ENCODE results near the gene KRTAP10-12. TPM values are rescaled to one million over a fixed set of nuclear protein-coding genes. Genes with fewer than 3 reads are reported as not detected.

Gene KRTAP10-12
- total RNA-seq, 1 experiment from 2014 or later, result not detected

GRCh38 chr21:44691686-44692085 lies 5.3 kb upstream of the KRTAP10-12 start:
- Mint-ChIP-seq H3K9me3 (ENCODE audit: unreplicated experiment) (peaks cover 24% of the 10 kb centered on the region), H3K36me3 (ENCODE audit: insufficient read depth, unreplicated experiment) (no peaks in the 10 kb centered on the region), H3K4me3 (ENCODE audit: unreplicated experiment) (no peak overlapping the region), H3K27me3 (ENCODE audit: insufficient read depth, unreplicated experiment) (peaks cover 9% of the 10 kb centered on the region), H3K4me1 (ENCODE audit: low read depth, unreplicated experiment) (no peaks in the 10 kb centered on the region), H3K27ac (ENCODE audit: unreplicated experiment) (no peak overlapping the region)
- Histone ChIP-seq H3K9me3 (peaks cover 8% of the 10 kb centered on the region), H3K4me1 (no peaks in the 10 kb centered on the region), H3K4me3 (ENCODE audit: low read depth, low read length) (no peak overlapping the region), H3K27me3 (replicated peaks; ENCODE audit: control insufficient read depth, insufficient read depth, low read length) (no peaks in the 10 kb centered on the region), H3K36me3 (ENCODE audit: control insufficient read depth, insufficient read depth, low read length) (no peaks in the 10 kb centered on the region)
- DNase-seq, result no peak
- ChIA-PET POLR2A (no interaction called here), CTCF (no interaction called here)
- intact Hi-C loops (cut with micrococcal nuclease; ENCODE audit: unreplicated experiment), result no loop called here
- TF ChIP-seq, protein P1, sequence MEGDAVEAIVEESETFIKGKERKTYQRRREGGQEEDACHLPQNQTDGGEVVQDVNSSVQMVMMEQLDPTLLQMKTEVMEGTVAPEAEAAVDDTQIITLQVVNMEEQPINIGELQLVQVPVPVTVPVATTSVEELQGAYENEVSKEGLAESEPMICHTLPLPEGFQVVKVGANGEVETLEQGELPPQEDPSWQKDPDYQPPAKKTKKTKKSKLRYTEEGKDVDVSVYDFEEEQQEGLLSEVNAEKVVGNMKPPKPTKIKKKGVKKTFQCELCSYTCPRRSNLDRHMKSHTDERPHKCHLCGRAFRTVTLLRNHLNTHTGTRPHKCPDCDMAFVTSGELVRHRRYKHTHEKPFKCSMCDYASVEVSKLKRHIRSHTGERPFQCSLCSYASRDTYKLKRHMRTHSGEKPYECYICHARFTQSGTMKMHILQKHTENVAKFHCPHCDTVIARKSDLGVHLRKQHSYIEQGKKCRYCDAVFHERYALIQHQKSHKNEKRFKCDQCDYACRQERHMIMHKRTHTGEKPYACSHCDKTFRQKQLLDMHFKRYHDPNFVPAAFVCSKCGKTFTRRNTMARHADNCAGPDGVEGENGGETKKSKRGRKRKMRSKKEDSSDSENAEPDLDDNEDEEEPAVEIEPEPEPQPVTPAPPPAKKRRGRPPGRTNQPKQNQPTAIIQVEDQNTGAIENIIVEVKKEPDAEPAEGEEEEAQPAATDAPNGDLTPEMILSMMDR (IDR thresholded peaks at IDR 0.05; ENCODE audit: insufficient read depth in 1 of 2, low read depth in 1 of 2, low read length in 1 of 2, severe bottlenecking in 1 of 2, unreplicated experiment in 1 of 2), result no peak
- BruUV-seq (replicated peaks), result no TSS peak

DNA sequence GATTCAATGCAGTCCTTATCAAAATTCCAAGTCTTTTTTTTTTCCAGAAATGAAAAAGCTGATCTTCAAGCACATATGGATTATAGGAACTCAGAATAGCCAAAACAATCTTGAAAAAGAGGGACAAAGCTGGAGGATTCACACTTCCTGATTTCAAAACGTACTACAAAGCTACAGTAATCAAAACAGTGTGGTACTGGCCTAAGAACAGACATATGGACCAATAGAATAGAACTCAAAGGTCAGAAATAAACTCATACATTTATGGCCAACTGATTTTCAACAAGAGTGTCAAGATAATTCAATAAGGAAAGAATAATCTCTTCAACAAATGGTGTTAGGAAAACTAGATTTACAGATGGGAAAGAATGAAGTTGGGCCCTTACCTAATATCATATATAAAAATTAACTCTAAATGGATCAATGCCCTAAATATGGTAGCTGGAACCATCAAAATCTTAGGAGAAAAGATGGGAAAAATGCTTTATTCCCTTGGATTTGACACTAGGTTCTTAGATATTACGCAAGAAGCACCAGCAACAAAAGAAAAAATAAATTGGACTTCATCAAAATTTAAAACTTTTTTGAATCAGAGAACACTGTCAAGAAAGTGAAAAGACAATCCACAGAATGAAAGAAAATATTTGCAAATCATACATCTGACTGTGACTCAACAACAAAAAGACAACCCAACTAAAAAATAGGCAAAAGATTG lies 4.0 kb upstream of the KRTAP10-12 start:
- Mint-ChIP-seq H3K4me3 (ENCODE audit: unreplicated experiment) (no peak overlapping the region), H3K4me1 (ENCODE audit: low read depth, unreplicated experiment) (peaks cover 8% of the 10 kb centered on the region), H3K27ac (ENCODE audit: unreplicated experiment) (no peak overlapping the region), H3K9me3 (ENCODE audit: unreplicated experiment) (peaks cover 24% of the 10 kb centered on the region), H3K27me3 (ENCODE audit: insufficient read depth, unreplicated experiment) (peaks cover 8% of the 10 kb centered on the region), H3K36me3 (ENCODE audit: insufficient read depth, unreplicated experiment) (no peaks in the 10 kb centered on the region)
- DNase-seq, result no peak
- BruUV-seq (replicated peaks), result no TSS peak
- TF ChIP-seq, protein P1 (IDR thresholded peaks at IDR 0.05; ENCODE audit: insufficient read depth in 1 of 2, low read depth in 1 of 2, low read length in 1 of 2, severe bottlenecking in 1 of 2, unreplicated experiment in 1 of 2), result no peak
- CTCF ChIA-PET, result no interaction called here
- no peaks in the 10 kb centered on the region for H3K36me3 ChIP-seq (ENCODE audit: control insufficient read depth, insufficient read depth, low read length)
- peaks cover 8% of the 10 kb centered on the region for H3K9me3 ChIP-seq
- POLR2A ChIA-PET, result interaction anchor here (0.6 kb wide), 1 partner anchor 9 kb away, joined by 3 read pairs; no protein-coding TSS in a partner anchor
- H3K4me1 ChIP-seq, result peaks cover 3% of the 10 kb centered on the region; the same call in 1 of the 2 replicates
- H3K4me3 ChIP-seq (ENCODE audit: low read depth, low read length), result no peak overlapping the region
- intact Hi-C loops (cut with micrococcal nuclease; ENCODE audit: unreplicated experiment), result no loop called here
- H3K27me3 ChIP-seq (replicated peaks; ENCODE audit: control insufficient read depth, insufficient read depth, low read length), result no peaks in the 10 kb centered on the region

- Histone ChIP-seq H3K9me3 (peaks cover 8% of the 10 kb centered on the region), H3K4me3 (ENCODE audit: low read depth, low read length) (no peak overlapping the region), H3K4me1 (peaks cover 9% of the 10 kb centered on the region; the same call in 1 of the 2 replicates), H3K27me3 (replicated peaks; ENCODE audit: control insufficient read depth, insufficient read depth, low read length) (no peaks in the 10 kb centered on the region), H3K36me3 (ENCODE audit: control insufficient read depth, insufficient read depth, low read length) (no peaks in the 10 kb centered on the region)
- Mint-ChIP-seq H3K4me3 (ENCODE audit: unreplicated experiment) (no peak overlapping the region), H3K27ac (ENCODE audit: unreplicated experiment) (no peak overlapping the region), H3K9me3 (ENCODE audit: unreplicated experiment) (peaks cover 24% of the 10 kb centered on the region), H3K4me1 (ENCODE audit: low read depth, unreplicated experiment) (peaks cover 12% of the 10 kb centered on the region), H3K36me3 (ENCODE audit: insufficient read depth, unreplicated experiment) (no peaks in the 10 kb centered on the region), H3K27me3 (ENCODE audit: insufficient read depth, unreplicated experiment) (peaks cover 5% of the 10 kb centered on the region)
- CTCF ChIA-PET, result no interaction called here
- DNase-seq, result peak in 1 of 2 experiments; percentile 10
- intact Hi-C loops (cut with micrococcal nuclease; ENCODE audit: unreplicated experiment), result no loop called here
- TF ChIP-seq, protein P1 (IDR thresholded peaks at IDR 0.05; ENCODE audit: insufficient read depth in 1 of 2, low read depth in 1 of 2, low read length in 1 of 2, severe bottlenecking in 1 of 2, unreplicated experiment in 1 of 2), result no peak
- POLR2A ChIA-PET, result no interaction called here
- BruUV-seq (replicated peaks), result no TSS peak
Observed at GRCh38 chr21:44694776-44695175, 2.2 kb upstream of the KRTAP10-12 start.

Measured in Caco-2 (cell line).